B cell (primary cell): ENCODE measurements around the gene DDX50. TPM values are rescaled to one million over a fixed set of nuclear protein-coding genes. Genes with fewer than 3 reads are reported as not detected.

Experiments used
- ATAC-seq: fragments of 200-7000 bp; cut with Tn5 transposase; one replicate; pipeline ENCODE4 v1.10.0; 2021; ENCODE audit warnings: low read depth, mild to moderate bottlenecking, moderate number of reproducible peaks, moderate library complexity
- CTCF ChIA-PET: fragments of 350-600 bp; sonication (Branson Sonifier 250); formaldehyde crosslinking; loops from one replicate; lab custom pipeline; 2021; ENCODE audit warnings: antibody characterized with exemption, inconsistent platforms; lab: Charles Lee
- POLR2A ChIA-PET: fragments of 350-600 bp; sonication (Branson Sonifier 250); formaldehyde crosslinking; loops from one replicate; lab custom pipeline; 2021; ENCODE audit warnings: antibody characterized with exemption; lab: Charles Lee
- DNase-seq: peaks from one replicate; pipeline ENCODE4 v3.0.0; 2013
- H2AFZ ChIP-seq: 2 replicates; pipeline ENCODE4 v1.6.1; 2012; ENCODE audit warnings: mild to moderate bottlenecking, low read depth, low read length; ENCODE audit not compliant: insufficient read depth, poor library complexity, severe bottlenecking
- H3K27ac ChIP-seq, 2 donors: 1 replicate in 1 of 2; 2 replicates in 1 of 2; pipeline ENCODE4 v1.5.1; 2012 to 2013; ENCODE audit warnings: low read length in 2 of 2, mild to moderate bottlenecking in 2 of 2, moderate library complexity in 1 of 2
- H3K27me3 ChIP-seq, 4 experiments: fragments of 200-600 bp in 1 of 4; sonication (generic) in 1 of 4; replicated peaks in 1 of 4; 1 replicate in 2 of 4; 2 replicates in 2 of 4; pipeline versions ENCODE4 v1.6.1 to v1.7.0; 2013 to 2016; ENCODE audit warnings: low read length in 3 of 4, mild to moderate bottlenecking in 2 of 4, mixed read lengths in 1 of 4, moderate library complexity in 1 of 4; ENCODE audit not compliant: insufficient read depth in 4 of 4, control insufficient read depth in 3 of 4; ENCODE audit errors: control extremely low read depth in 1 of 4
- H3K36me3 ChIP-seq, 2 experiments: replicated peaks in 1 of 2; 1 replicate in 1 of 2; 2 replicates in 1 of 2; pipeline versions ENCODE4 v1.6.1 to v1.7.1; 2013; ENCODE audit warnings: low read length in 1 of 2; ENCODE audit not compliant: insufficient read depth in 2 of 2, control insufficient read depth in 1 of 2; ENCODE audit errors: control extremely low read depth in 1 of 2, extremely low read depth in 1 of 2
- H3K4me1 ChIP-seq, 2 donors: fragments of 200-600 bp in 1 of 2; sonication (generic) in 1 of 2; 1 replicate in 1 of 2; 2 replicates in 1 of 2; pipeline versions ENCODE4 v1.5.1 to v1.6.1; 2013 to 2017; ENCODE audit warnings: low read length in 2 of 2; ENCODE audit not compliant: control insufficient read depth in 2 of 2, insufficient read depth in 2 of 2
- H3K4me2 ChIP-seq: replicated peaks from 2 replicates; pipeline ENCODE3; 2012; ENCODE audit warnings: mild to moderate bottlenecking, low read depth, low read length; ENCODE audit not compliant: poor library complexity, severe bottlenecking
- H3K4me3 ChIP-seq, 5 experiments: fragments of 200-600 bp in 1 of 5; sonication (generic) in 1 of 5; 1 replicate in 3 of 5; 2 replicates in 2 of 5; pipeline versions ENCODE4 v1.5.1 to v1.7.0; 2011 to 2016; ENCODE audit warnings: low read length in 4 of 5, mild to moderate bottlenecking in 4 of 5, low read depth in 2 of 5, control low read depth in 1 of 5, moderate library complexity in 1 of 5; ENCODE audit not compliant: insufficient read depth in 1 of 5; ENCODE audit errors: control extremely low read depth in 1 of 5, extremely low read depth in 1 of 5
- H3K79me2 ChIP-seq: fragments of 200-600 bp; sonication (generic); one replicate; pipeline ENCODE4 v1.6.0; 2016; ENCODE audit warnings: low read length; ENCODE audit not compliant: control insufficient read depth, insufficient read depth
- H3K9ac ChIP-seq: fragments of 200-600 bp; sonication (generic); 2 replicates; pipeline ENCODE4 v1.6.1; 2017; ENCODE audit warnings: mild to moderate bottlenecking, low read length, moderate library complexity
- H3K9me3 ChIP-seq, 3 donors: one replicate each; pipeline versions ENCODE4 v1.6.1 to v1.7.1; 2013; ENCODE audit warnings: low read length in 2 of 3; ENCODE audit not compliant: control insufficient read depth in 2 of 3, insufficient read depth in 1 of 3; ENCODE audit errors: control extremely low read depth in 1 of 3
- H4K20me1 ChIP-seq: 2 replicates; pipeline ENCODE4 v1.6.0; 2012; ENCODE audit warnings: mild to moderate bottlenecking, low read length; ENCODE audit not compliant: insufficient read depth, control insufficient read depth, poor library complexity, severe bottlenecking
- H3K27ac Mint-ChIP-seq: one replicate; pipeline ENCODE4 v1.8.0; 2021; ENCODE audit warnings: mixed read lengths
- H3K27me3 Mint-ChIP-seq: one replicate; pipeline ENCODE4 v1.8.0; 2021; ENCODE audit warnings: mixed read lengths
- H3K4me1 Mint-ChIP-seq: one replicate; pipeline ENCODE4 v1.8.0; 2021; ENCODE audit warnings: mixed read lengths
- H3K4me3 Mint-ChIP-seq: one replicate; pipeline ENCODE4 v1.8.0; 2021; ENCODE audit warnings: mixed read lengths
- H3K9me3 Mint-ChIP-seq: one replicate; pipeline ENCODE4 v1.8.0; 2022; ENCODE audit warnings: mixed read lengths; ENCODE audit not compliant: insufficient read depth
- CTCF ChIP-seq: fragments of 200-600 bp; IDR thresholded peaks from one replicate; pipeline ENCODE4 v1.8.0; 2022; ENCODE audit warnings: antibody characterized with exemption, mild to moderate bottlenecking
- EZH2 ChIP-seq: IDR thresholded peaks from 2 replicates; pipeline ENCODE4 v1.6.1; 2012; ENCODE audit warnings: borderline replicate concordance, low read depth, mild to moderate bottlenecking, moderate library complexity, low read length; ENCODE audit not compliant: insufficient read depth, poor library complexity, severe bottlenecking
- WGBS: methylation state at CpG from one replicate; pipeline ENCODE4 v1.1.5; 2013; ENCODE audit warnings: missing lambda C conversion rate; ENCODE audit not compliant: insufficient coverage; 5-methylcytosine and 5-hydroxymethylcytosine counted together
- intact Hi-C: fragments of 100-400 bp; cut with micrococcal nuclease; formaldehyde crosslinking; loops from one replicate; pipeline ENCODE4 v1.10.0; 2022
- polyA plus RNA-seq: library from polyadenylated mRNA; depleted of rRNA; stranded (reverse); fragments of >200 nt; gene quantifications from 2 replicates; pipeline ENCODE4 v1.2.3, GENCODE V29; 2012
- total RNA-seq, 2 donors: library from RNA; stranded (reverse); fragments of 120-200 nt in 1 of 2; gene quantifications; 1 replicate in 1 of 2; 2 replicates in 1 of 2; pipeline versions ENCODE4 v1.2.3 to v1.2.4, GENCODE V29; 2013 to 2022

DDX50 gene
- total and polyA plus RNA-seq, 2 donors (not counting 1 experiment from before 2014, with no cell fraction given) = 15.6 to 39.3 TPM

DNA sequence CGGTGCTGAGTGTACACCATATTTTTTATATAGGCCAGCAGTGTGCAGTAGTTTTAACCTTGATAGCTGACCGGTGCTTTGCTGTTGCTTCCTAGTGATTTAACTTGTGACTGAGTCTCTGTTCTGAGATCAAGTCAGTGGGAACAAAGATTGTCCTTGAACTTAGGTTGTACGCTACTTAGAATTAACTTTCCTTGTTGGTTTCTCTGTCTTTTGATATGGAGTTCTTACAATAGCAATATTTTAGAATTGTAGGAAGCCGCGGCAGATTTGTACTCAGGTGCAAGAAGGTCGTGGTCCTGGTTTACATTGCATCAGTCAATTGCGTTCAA is 56.1 kb downstream of the DDX50 start:
- peak overlapping the region; percentile 94 for H3K4me3 Mint-ChIP-seq
- H3K9me3 ChIP-seq = no peaks in the 10 kb centered on the region
- H3K36me3 ChIP-seq = peaks cover 0 to 22% of the 10 kb centered on the region in 2 experiments
- WGBS = 71% methylated on average over 2 of the region's 7 CpGs
- CTCF ChIA-PET = interaction anchor here (3.1 kb wide), 1 partner anchor 137 kb away, joined by 47 read pairs; no protein-coding TSS in a partner anchor
- H4K20me1 ChIP-seq = peaks cover 33% of the 10 kb centered on the region
- H3K4me2 ChIP-seq = peak overlapping the region; percentile 87
- POLR2A ChIA-PET = interaction anchor here (3.1 kb wide), 1 partner anchor 56 kb away, joined by 11 read pairs; the partner anchor contains the start of gene DDX50
- no peaks in the 10 kb centered on the region for H3K9me3 Mint-ChIP-seq
- H3K9ac ChIP-seq = peak overlapping the region; percentile 99
- H3K27ac Mint-ChIP-seq = peak overlapping the region; percentile 95
- peak overlapping the region; percentile 97 to 99 for H3K27ac ChIP-seq
- no peak for ATAC-seq
- H3K4me1 Mint-ChIP-seq = peaks cover 40% of the 10 kb centered on the region
- no peak for DNase-seq
- H3K79me2 ChIP-seq = peaks cover 67% of the 10 kb centered on the region
- H3K4me1 ChIP-seq = peaks cover 7 to 32% of the 10 kb centered on the region in 2 donors
- no peaks in the 10 kb centered on the region for H3K27me3 ChIP-seq
- TF ChIP-seq CTCF (no peak), EZH2 (no peak)
- intact Hi-C loops = loop anchor here (2.0 to 10.0 kb wide), 4 partner anchors 236 to 880 kb away; partner anchors contain the start of genes CCAR1, HERC4 and RUFY2
- no peak overlapping the region for H2AFZ ChIP-seq
- no peaks in the 10 kb centered on the region for H3K27me3 Mint-ChIP-seq
- H3K4me3 ChIP-seq = peak overlapping the region; percentile 68 to 99 (median 94)

DNA sequence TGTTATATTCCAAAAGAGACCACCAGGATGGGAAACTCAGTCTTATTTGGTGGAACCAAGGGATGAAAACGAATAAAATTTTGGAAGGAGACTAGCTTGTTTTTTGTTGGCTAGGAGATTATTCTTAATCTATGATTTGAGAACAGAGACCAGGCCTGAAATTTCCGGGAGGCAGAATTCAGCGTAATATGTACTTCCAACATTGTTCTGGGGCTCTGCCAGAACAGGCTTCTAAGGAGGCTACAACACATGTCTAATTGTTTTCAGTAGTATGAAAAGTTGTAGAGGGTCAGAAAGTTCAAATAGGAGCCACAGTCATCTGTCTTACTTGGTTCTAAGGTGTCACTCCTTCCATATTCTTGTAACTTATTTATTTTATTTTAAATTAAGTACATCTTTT is 56.5 kb downstream of the DDX50 start:
- intact Hi-C loops = loop anchor here (2.0 to 10.0 kb wide), 4 partner anchors 237 to 880 kb away; partner anchors contain the start of genes CCAR1, HERC4 and RUFY2
- peak overlapping the region; percentile 99 for H3K9ac ChIP-seq
- Mint-ChIP-seq H3K27me3 (no peaks in the 10 kb centered on the region), H3K4me1 (peaks cover 40% of the 10 kb centered on the region), H3K27ac (peak overlapping the region; percentile 95), H3K4me3 (peak overlapping the region; percentile 94), H3K9me3 (no peaks in the 10 kb centered on the region)
- TF ChIP-seq CTCF (no peak), EZH2 (no peak)
- WGBS = 81% methylated on average over 3 of the region's 3 CpGs
- H3K27ac ChIP-seq = peak overlapping the region; percentile 97 to 99
- H3K4me2 ChIP-seq = peak overlapping the region; percentile 87
- peak overlapping the region; percentile 68 to 99 (median 94) for H3K4me3 ChIP-seq
- peaks cover 7 to 32% of the 10 kb centered on the region in 2 donors for H3K4me1 ChIP-seq
- ChIA-PET CTCF (interaction anchor here (0.6 kb wide), 1 partner anchor 424 kb away, joined by 4 read pairs; no protein-coding TSS in a partner anchor), POLR2A (interaction anchor here (3.1 kb wide), 1 partner anchor 57 kb away, joined by 11 read pairs; the partner anchor contains the start of gene DDX50)
- no peaks in the 10 kb centered on the region for H3K9me3 ChIP-seq
- H2AFZ ChIP-seq = no peak overlapping the region
- DNase-seq (no peak), ATAC-seq (no peak)
- H3K79me2 ChIP-seq = peaks cover 71% of the 10 kb centered on the region
- peaks cover 0 to 27% of the 10 kb centered on the region in 2 experiments for H3K36me3 ChIP-seq
- peaks cover 38% of the 10 kb centered on the region for H4K20me1 ChIP-seq
- no peaks in the 10 kb centered on the region for H3K27me3 ChIP-seq
